GM23338 (cell line): ENCODE results near the gene P2RY4. TPM values are rescaled to one million over a fixed set of nuclear protein-coding genes. Genes with fewer than 3 reads are reported as not detected.

ENCODE experiments used
- ATAC-seq: fragments of 200-7000 bp; cut with Tn5 transposase; 3 replicates; pipeline ENCODE4 v1.9.1; 2020
- DNase-seq: peaks from one replicate; pipeline ENCODE4 v3.0.0-alpha.2; 2015; ENCODE audit warnings: low spot score
- H2AFZ ChIP-seq: fragments of 200-600 bp; sonication (generic); 2 replicates; pipeline ENCODE4 v1.8.0; 2016; ENCODE audit warnings: antibody characterized with exemption, mild to moderate bottlenecking, moderate library complexity
- H3F3A ChIP-seq: fragments of 200-600 bp; sonication (generic); replicated peaks from 2 replicates; pipeline ENCODE4 v1.8.0; 2017; ENCODE audit warnings: antibody characterized with exemption, mixed run types, low read depth
- H3K27ac ChIP-seq: fragments of 200-600 bp; sonication (generic); 2 replicates; pipeline ENCODE4 v1.6.1; 2016; ENCODE audit warnings: low read depth
- H3K27me3 ChIP-seq: fragments of 200-600 bp; sonication (generic); 2 replicates; pipeline ENCODE4 v1.8.0; 2016; ENCODE audit warnings: mild to moderate bottlenecking, mixed run types, moderate library complexity; ENCODE audit not compliant: insufficient read depth
- H3K36me3 ChIP-seq: fragments of 200-600 bp; sonication (generic); 2 replicates; pipeline ENCODE4 v1.8.0; 2016; ENCODE audit warnings: mild to moderate bottlenecking; ENCODE audit not compliant: insufficient read depth
- H3K4me1 ChIP-seq: fragments of 200-600 bp; sonication (generic); 2 replicates; pipeline ENCODE4 v1.8.0; 2016; ENCODE audit warnings: mild to moderate bottlenecking, moderate library complexity; ENCODE audit not compliant: insufficient read depth
- H3K4me2 ChIP-seq: fragments of 200-600 bp; sonication (generic); 2 replicates; pipeline ENCODE4 v1.7.1; 2017; ENCODE audit warnings: mixed run types
- H3K4me3 ChIP-seq: fragments of 200-600 bp; sonication (generic); 2 replicates; pipeline ENCODE4 v1.6.1; 2016; ENCODE audit warnings: mixed run types
- H3K79me2 ChIP-seq: fragments of 200-600 bp; sonication (generic); replicated peaks from 2 replicates; pipeline ENCODE4 v1.8.0; 2017; ENCODE audit warnings: mild to moderate bottlenecking; ENCODE audit not compliant: insufficient read depth
- H3K9me2 ChIP-seq: fragments of 200-600 bp; sonication (generic); 2 replicates; pipeline ENCODE4 v1.8.0; 2017; ENCODE audit not compliant: insufficient read depth
- H4K20me1 ChIP-seq: fragments of 200-600 bp; sonication (generic); replicated peaks from 2 replicates; pipeline ENCODE4 v1.8.0; 2017; ENCODE audit warnings: mild to moderate bottlenecking; ENCODE audit not compliant: insufficient read depth
- H3K27ac Mint-ChIP-seq: 2 replicates; pipeline ENCODE4 v1.8.0; 2020; ENCODE audit warnings: inconsistent platforms, mild to moderate bottlenecking, moderate library complexity, mixed read lengths
- H3K27me3 Mint-ChIP-seq: 3 replicates; pipeline ENCODE4 v1.8.0; 2022; ENCODE audit warnings: low read depth, mild to moderate bottlenecking, moderate library complexity, mixed read lengths, inconsistent platforms; ENCODE audit not compliant: insufficient read depth, poor library complexity
- H3K36me3 Mint-ChIP-seq: 3 replicates; pipeline ENCODE4 v1.8.0; 2021; ENCODE audit warnings: low read depth, mild to moderate bottlenecking, inconsistent platforms, moderate library complexity, mixed read lengths
- H3K4me1 Mint-ChIP-seq: 3 replicates; pipeline ENCODE4 v1.8.0; 2020; ENCODE audit warnings: mild to moderate bottlenecking, inconsistent platforms, mixed read lengths
- H3K4me3 Mint-ChIP-seq: 3 replicates; pipeline ENCODE4 v1.8.0; 2021; ENCODE audit warnings: moderate library complexity, mild to moderate bottlenecking, inconsistent platforms, mixed read lengths
- H3K9me3 Mint-ChIP-seq: 3 replicates; pipeline ENCODE4 v1.8.0; 2020; ENCODE audit warnings: moderate library complexity, mild to moderate bottlenecking, inconsistent platforms, mixed read lengths
- CREB1 ChIP-seq: fragments of 250-450 bp; sonication (Bioruptor Pico); IDR thresholded peaks from 2 replicates; pipeline ENCODE4 v1.5.0; 2020; ENCODE audit warnings: low read depth, mild to moderate bottlenecking, moderate library complexity
- EZH2 ChIP-seq: fragments of 200-600 bp; sonication (generic); IDR thresholded peaks from one replicate; pipeline ENCODE4 v1.8.0; 2017; ENCODE audit warnings: antibody characterized with exemption, mild to moderate bottlenecking, low read depth; ENCODE audit not compliant: unreplicated experiment
- EZH2phosphoT487 ChIP-seq: fragments of 200-600 bp; sonication (generic); IDR thresholded peaks from one replicate; pipeline ENCODE4 v1.8.1; 2018; ENCODE audit warnings: antibody characterized with exemption; ENCODE audit not compliant: unreplicated experiment
- JUNB ChIP-seq: IDR thresholded peaks from one replicate; pipeline ENCODE4 v1.6.1; 2016; ENCODE audit warnings: antibody characterized with exemption; ENCODE audit not compliant: unreplicated experiment
- NANOG ChIP-seq: IDR thresholded peaks from 2 replicates; pipeline ENCODE4 v1.6.1; 2016; ENCODE audit warnings: antibody characterized with exemption, borderline replicate concordance
- POLR2AphosphoS5 ChIP-seq: IDR thresholded peaks from 2 replicates; pipeline ENCODE4 v1.6.1; 2016; ENCODE audit warnings: antibody characterized with exemption, low read depth
- STAT1 ChIP-seq: IDR thresholded peaks from one replicate; pipeline ENCODE4 v1.6.1; 2016; ENCODE audit warnings: antibody characterized with exemption; ENCODE audit not compliant: unreplicated experiment
- ZNF114 ChIP-seq: fragments of 250-450 bp; sonication (Bioruptor Pico); IDR thresholded peaks from 2 replicates; pipeline ENCODE4 v1.5.0; 2020; ENCODE audit warnings: mild to moderate bottlenecking, moderate library complexity
- ZNF331 ChIP-seq: fragments of 250-450 bp; sonication (Bioruptor Pico); IDR thresholded peaks from 2 replicates; pipeline ENCODE4 v1.5.0; 2020; ENCODE audit warnings: low read depth, mild to moderate bottlenecking, moderate library complexity
- polyA plus RNA-seq: library from polyadenylated mRNA; unstranded; fragments of >200 nt; fragmentation: Nextera tagmentation; extraction: Ambion mirVana; gene quantifications from 2 replicates; pipeline ENCODE4 v1.2.1, GENCODE V29; 2016
- total RNA-seq: library from RNA; depleted of rRNA; stranded (reverse); fragments of >200 nt; shearing (Covaris generic); gene quantifications from 2 replicates; pipeline ENCODE4 v1.2.3, GENCODE V29; 2014
- TF ChIP-seq, protein P1 (sequence below): fragments of 250-450 bp; sonication (Bioruptor Pico); IDR thresholded peaks from 2 replicates; pipeline ENCODE4 v1.5.0; 2020; ENCODE audit warnings: mild to moderate bottlenecking, moderate library complexity
- TF ChIP-seq, protein P2 (sequence below), 2 experiments: fragments of 200-600 bp in 1 of 2; sonication (generic) in 1 of 2; conservative IDR thresholded peaks; 2 replicates each; pipeline versions ENCODE4 v1.5.1 to v1.6.1; 2016 to 2017; ENCODE audit warnings: antibody characterized with exemption in 2 of 2, low read depth in 2 of 2, mild to moderate bottlenecking in 2 of 2, moderate library complexity in 1 of 2
- TF ChIP-seq, protein P3 (sequence below): IDR thresholded peaks from one replicate; pipeline ENCODE4 v1.6.1; 2018; ENCODE audit warnings: antibody characterized with exemption; ENCODE audit not compliant: unreplicated experiment
- TF ChIP-seq, protein P4 (sequence below): IDR thresholded peaks from 2 replicates; pipeline ENCODE4 v1.6.1; 2016; ENCODE audit warnings: antibody characterized with exemption

P2RY4 gene
- total and polyA plus RNA-seq, 2 experiments from 2014 or later: 0.73 TPM; not detected in 1

DNA sequence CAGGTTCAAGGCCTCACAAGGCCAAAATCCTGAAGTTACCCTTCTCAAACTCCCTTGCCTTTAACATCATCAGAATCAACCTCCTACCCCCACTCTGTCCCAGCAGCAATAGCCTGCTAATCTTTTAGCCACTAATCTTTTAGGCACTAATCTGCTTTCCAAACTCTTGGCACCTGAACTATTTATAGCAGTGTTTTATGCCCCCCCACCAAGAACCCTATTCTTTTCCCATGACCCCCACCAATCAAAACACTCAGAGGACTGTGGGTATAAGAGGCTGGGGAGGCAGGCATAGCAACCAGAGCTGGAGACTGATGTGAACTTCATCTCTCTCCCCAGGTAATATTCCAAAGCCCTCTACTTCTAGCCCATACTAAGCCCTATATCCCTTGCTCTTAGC lies 8.0 kb upstream of the P2RY4 start, which contains the start of gene ARR3:
Gene ARR3 (plus strand): TSS at position 301 of the 400 bp plus-strand sequence. CDS start 1,052 bp downstream, outside the sequence.
- no peaks in the 10 kb centered on the region for H3K27me3 Mint-ChIP-seq
- H3K4me3 Mint-ChIP-seq: no peak within 1 kb of the TSS
- peaks cover 6% of the 10 kb centered on the region for H3K4me1 Mint-ChIP-seq
- DNase-seq: no peak
- no peak for ATAC-seq
- TF ChIP-seq, protein P1, sequence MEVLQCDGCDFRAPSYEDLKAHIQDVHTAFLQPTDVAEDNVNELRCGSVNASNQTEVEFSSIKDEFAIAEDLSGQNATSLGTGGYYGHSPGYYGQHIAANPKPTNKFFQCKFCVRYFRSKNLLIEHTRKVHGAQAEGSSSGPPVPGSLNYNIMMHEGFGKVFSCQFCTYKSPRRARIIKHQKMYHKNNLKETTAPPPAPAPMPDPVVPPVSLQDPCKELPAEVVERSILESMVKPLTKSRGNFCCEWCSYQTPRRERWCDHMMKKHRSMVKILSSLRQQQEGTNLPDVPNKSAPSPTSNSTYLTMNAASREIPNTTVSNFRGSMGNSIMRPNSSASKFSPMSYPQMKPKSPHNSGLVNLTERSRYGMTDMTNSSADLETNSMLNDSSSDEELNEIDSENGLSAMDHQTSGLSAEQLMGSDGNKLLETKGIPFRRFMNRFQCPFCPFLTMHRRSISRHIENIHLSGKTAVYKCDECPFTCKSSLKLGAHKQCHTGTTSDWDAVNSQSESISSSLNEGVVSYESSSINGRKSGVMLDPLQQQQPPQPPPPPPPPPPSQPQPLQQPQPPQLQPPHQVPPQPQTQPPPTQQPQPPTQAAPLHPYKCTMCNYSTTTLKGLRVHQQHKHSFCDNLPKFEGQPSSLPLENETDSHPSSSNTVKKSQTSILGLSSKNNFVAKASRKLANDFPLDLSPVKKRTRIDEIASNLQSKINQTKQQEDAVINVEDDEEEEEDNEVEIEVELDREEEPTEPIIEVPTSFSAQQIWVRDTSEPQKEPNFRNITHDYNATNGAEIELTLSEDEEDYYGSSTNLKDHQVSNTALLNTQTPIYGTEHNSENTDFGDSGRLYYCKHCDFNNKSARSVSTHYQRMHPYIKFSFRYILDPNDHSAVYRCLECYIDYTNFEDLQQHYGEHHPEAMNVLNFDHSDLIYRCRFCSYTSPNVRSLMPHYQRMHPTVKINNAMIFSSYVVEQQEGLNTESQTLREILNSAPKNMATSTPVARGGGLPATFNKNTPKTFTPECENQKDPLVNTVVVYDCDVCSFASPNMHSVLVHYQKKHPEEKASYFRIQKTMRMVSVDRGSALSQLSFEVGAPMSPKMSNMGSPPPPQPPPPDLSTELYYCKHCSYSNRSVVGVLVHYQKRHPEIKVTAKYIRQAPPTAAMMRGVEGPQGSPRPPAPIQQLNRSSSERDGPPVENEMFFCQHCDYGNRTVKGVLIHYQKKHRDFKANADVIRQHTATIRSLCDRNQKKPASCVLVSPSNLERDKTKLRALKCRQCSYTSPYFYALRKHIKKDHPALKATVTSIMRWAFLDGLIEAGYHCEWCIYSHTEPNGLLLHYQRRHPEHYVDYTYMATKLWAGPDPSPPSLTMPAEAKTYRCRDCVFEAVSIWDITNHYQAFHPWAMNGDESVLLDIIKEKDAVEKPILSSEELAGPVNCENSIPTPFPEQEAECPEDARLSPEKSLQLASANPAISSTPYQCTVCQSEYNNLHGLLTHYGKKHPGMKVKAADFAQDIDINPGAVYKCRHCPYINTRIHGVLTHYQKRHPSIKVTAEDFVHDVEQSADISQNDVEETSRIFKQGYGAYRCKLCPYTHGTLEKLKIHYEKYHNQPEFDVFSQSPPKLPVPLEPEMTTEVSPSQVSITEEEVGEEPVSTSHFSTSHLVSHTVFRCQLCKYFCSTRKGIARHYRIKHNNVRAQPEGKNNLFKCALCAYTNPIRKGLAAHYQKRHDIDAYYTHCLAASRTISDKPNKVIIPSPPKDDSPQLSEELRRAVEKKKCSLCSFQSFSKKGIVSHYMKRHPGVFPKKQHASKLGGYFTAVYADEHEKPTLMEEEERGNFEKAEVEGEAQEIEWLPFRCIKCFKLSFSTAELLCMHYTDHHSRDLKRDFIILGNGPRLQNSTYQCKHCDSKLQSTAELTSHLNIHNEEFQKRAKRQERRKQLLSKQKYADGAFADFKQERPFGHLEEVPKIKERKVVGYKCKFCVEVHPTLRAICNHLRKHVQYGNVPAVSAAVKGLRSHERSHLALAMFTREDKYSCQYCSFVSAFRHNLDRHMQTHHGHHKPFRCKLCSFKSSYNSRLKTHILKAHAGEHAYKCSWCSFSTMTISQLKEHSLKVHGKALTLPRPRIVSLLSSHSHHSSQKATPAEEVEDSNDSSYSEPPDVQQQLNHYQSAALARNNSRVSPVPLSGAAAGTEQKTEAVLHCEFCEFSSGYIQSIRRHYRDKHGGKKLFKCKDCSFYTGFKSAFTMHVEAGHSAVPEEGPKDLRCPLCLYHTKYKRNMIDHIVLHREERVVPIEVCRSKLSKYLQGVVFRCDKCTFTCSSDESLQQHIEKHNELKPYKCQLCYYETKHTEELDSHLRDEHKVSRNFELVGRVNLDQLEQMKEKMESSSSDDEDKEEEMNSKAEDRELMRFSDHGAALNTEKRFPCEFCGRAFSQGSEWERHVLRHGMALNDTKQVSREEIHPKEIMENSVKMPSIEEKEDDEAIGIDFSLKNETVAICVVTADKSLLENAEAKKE: no peak
- TF ChIP-seq ZNF114 (CRISPR knock-in tag): no peak
- no peak for TF ChIP-seq ZNF331
- TF ChIP-seq, protein P2, sequence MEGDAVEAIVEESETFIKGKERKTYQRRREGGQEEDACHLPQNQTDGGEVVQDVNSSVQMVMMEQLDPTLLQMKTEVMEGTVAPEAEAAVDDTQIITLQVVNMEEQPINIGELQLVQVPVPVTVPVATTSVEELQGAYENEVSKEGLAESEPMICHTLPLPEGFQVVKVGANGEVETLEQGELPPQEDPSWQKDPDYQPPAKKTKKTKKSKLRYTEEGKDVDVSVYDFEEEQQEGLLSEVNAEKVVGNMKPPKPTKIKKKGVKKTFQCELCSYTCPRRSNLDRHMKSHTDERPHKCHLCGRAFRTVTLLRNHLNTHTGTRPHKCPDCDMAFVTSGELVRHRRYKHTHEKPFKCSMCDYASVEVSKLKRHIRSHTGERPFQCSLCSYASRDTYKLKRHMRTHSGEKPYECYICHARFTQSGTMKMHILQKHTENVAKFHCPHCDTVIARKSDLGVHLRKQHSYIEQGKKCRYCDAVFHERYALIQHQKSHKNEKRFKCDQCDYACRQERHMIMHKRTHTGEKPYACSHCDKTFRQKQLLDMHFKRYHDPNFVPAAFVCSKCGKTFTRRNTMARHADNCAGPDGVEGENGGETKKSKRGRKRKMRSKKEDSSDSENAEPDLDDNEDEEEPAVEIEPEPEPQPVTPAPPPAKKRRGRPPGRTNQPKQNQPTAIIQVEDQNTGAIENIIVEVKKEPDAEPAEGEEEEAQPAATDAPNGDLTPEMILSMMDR (conservative IDR thresholded peaks at IDR 0.05; ENCODE audit: low read depth in 2 of 2): no peak
- TF ChIP-seq CREB1 (CRISPR knock-in tag): no peak
- TF ChIP-seq, protein P3, sequence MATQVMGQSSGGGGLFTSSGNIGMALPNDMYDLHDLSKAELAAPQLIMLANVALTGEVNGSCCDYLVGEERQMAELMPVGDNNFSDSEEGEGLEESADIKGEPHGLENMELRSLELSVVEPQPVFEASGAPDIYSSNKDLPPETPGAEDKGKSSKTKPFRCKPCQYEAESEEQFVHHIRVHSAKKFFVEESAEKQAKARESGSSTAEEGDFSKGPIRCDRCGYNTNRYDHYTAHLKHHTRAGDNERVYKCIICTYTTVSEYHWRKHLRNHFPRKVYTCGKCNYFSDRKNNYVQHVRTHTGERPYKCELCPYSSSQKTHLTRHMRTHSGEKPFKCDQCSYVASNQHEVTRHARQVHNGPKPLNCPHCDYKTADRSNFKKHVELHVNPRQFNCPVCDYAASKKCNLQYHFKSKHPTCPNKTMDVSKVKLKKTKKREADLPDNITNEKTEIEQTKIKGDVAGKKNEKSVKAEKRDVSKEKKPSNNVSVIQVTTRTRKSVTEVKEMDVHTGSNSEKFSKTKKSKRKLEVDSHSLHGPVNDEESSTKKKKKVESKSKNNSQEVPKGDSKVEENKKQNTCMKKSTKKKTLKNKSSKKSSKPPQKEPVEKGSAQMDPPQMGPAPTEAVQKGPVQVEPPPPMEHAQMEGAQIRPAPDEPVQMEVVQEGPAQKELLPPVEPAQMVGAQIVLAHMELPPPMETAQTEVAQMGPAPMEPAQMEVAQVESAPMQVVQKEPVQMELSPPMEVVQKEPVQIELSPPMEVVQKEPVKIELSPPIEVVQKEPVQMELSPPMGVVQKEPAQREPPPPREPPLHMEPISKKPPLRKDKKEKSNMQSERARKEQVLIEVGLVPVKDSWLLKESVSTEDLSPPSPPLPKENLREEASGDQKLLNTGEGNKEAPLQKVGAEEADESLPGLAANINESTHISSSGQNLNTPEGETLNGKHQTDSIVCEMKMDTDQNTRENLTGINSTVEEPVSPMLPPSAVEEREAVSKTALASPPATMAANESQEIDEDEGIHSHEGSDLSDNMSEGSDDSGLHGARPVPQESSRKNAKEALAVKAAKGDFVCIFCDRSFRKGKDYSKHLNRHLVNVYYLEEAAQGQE: no peak
- no peak for TF ChIP-seq POLR2AphosphoS5
- no peak for TF ChIP-seq EZH2phosphoT487
- TF ChIP-seq JUNB: no peak
- no peak for TF ChIP-seq STAT1
- TF ChIP-seq NANOG: no peak
- TF ChIP-seq EZH2: no peak
- TF ChIP-seq, protein P4, sequence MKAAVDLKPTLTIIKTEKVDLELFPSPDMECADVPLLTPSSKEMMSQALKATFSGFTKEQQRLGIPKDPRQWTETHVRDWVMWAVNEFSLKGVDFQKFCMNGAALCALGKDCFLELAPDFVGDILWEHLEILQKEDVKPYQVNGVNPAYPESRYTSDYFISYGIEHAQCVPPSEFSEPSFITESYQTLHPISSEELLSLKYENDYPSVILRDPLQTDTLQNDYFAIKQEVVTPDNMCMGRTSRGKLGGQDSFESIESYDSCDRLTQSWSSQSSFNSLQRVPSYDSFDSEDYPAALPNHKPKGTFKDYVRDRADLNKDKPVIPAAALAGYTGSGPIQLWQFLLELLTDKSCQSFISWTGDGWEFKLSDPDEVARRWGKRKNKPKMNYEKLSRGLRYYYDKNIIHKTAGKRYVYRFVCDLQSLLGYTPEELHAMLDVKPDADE: no peak
- Histone ChIP-seq H3K4me1 (no peaks in the 10 kb centered on the region), H3K4me2 (no peak within 1 kb of the TSS), H3K27me3 (no peaks in the 10 kb centered on the region), H3K27ac (no peak within 1 kb of the TSS), H4K20me1 (no peaks in the 10 kb centered on the region), H3K4me3 (no peak within 1 kb of the TSS), H3F3A (no peaks in the 10 kb centered on the region), H2AFZ (no peak within 1 kb of the TSS), H3K36me3 (no peaks in the 10 kb centered on the region), H3K79me2 (no peaks in the 10 kb centered on the region), H3K9me2 (no peaks in the 10 kb centered on the region)
- no peaks in the 10 kb centered on the region for H3K36me3 Mint-ChIP-seq
- H3K9me3 Mint-ChIP-seq: no peaks in the 10 kb centered on the region
- H3K27ac Mint-ChIP-seq: no peak within 1 kb of the TSS
